Osteocyte (in vitro differentiated cells): ENCODE measurements around the gene GOSR2. TPM values are rescaled to one million over a fixed set of nuclear protein-coding genes. Genes with fewer than 3 reads are reported as not detected.

ENCODE experiments used
- DNase-seq: peaks from one replicate; pipeline ENCODE4 v3.0.0; 2021; ENCODE audit warnings: mixed read lengths; ENCODE audit not compliant: unreplicated experiment; ENCODE audit errors: extremely low spot score
- H3K27ac Mint-ChIP-seq: one replicate; pipeline ENCODE4 v1.8.0; 2021; ENCODE audit warnings: mild to moderate bottlenecking, mixed read lengths; ENCODE audit not compliant: unreplicated experiment
- H3K27me3 Mint-ChIP-seq: one replicate; pipeline ENCODE4 v1.8.0; 2021; ENCODE audit warnings: mixed read lengths; ENCODE audit not compliant: unreplicated experiment
- H3K36me3 Mint-ChIP-seq: one replicate; pipeline ENCODE4 v1.8.0; 2021; ENCODE audit warnings: mixed read lengths; ENCODE audit not compliant: unreplicated experiment
- H3K4me1 Mint-ChIP-seq: one replicate; pipeline ENCODE4 v1.8.0; 2021; ENCODE audit warnings: mixed read lengths; ENCODE audit not compliant: unreplicated experiment
- H3K4me3 Mint-ChIP-seq: one replicate; pipeline ENCODE4 v1.8.0; 2021; ENCODE audit warnings: mild to moderate bottlenecking, moderate library complexity, mixed read lengths; ENCODE audit not compliant: unreplicated experiment
- H3K9me3 Mint-ChIP-seq: one replicate; pipeline ENCODE4 v1.8.0; 2021; ENCODE audit warnings: mixed read lengths; ENCODE audit not compliant: unreplicated experiment
- CTCF ChIP-seq: fragments of 200-600 bp; sonication (generic); IDR thresholded peaks from 2 replicates; pipeline ENCODE4 v1.5.0; 2021; ENCODE audit warnings: antibody characterized with exemption, mild to moderate bottlenecking, moderate library complexity
- total RNA-seq: library from RNA; stranded (reverse); gene quantifications from 2 replicates; pipeline ENCODE4 v1.2.1, GENCODE V29; 2021

Gene GOSR2
- total RNA-seq, 1 donor from 2014 or later, result 63.7 TPM

GRCh38 chr17:46976626-46977270, 53.8 kb downstream of the GOSR2 start:
- Mint-ChIP-seq H3K4me3 (no peak overlapping the region), H3K9me3 (no peaks in the 10 kb centered on the region), H3K4me1 (peaks cover 10% of the 10 kb centered on the region), H3K27me3 (peaks cover 64% of the 10 kb centered on the region), H3K36me3 (no peaks in the 10 kb centered on the region), H3K27ac (no peak overlapping the region)
- TF ChIP-seq CTCF, result no peak
- DNase-seq, result no peak

- peak overlapping the region; percentile 76 for H3K4me3 Mint-ChIP-seq
Measured at GRCh38 chr17:46977348-46977747, 54.4 kb downstream of the GOSR2 start.

GRCh38 chr17:46977750-46978488, 55.0 kb downstream of the GOSR2 start:
- Mint-ChIP-seq H3K4me1 (peaks cover 10% of the 10 kb centered on the region), H3K27ac (no peak overlapping the region), H3K27me3 (peaks cover 66% of the 10 kb centered on the region), H3K9me3 (no peaks in the 10 kb centered on the region), H3K4me3 (peak overlapping the region; percentile 76), H3K36me3 (no peaks in the 10 kb centered on the region)
- DNase-seq, result no peak
- no peak for TF ChIP-seq CTCF

More at GRCh38 chr17:46977348-46977747, 54.4 kb downstream of the GOSR2 start:
- peaks cover 66% of the 10 kb centered on the region for H3K27me3 Mint-ChIP-seq
- H3K36me3 Mint-ChIP-seq, result no peaks in the 10 kb centered on the region
- no peaks in the 10 kb centered on the region for H3K9me3 Mint-ChIP-seq
- no peak for DNase-seq
- H3K4me1 Mint-ChIP-seq, result peaks cover 10% of the 10 kb centered on the region
- peak; percentile 39 for TF ChIP-seq CTCF
- no peak overlapping the region for H3K27ac Mint-ChIP-seq

GRCh38 chr17:46978489-46979146, 55.7 kb downstream of the GOSR2 start:
- TF ChIP-seq CTCF, result no peak
- H3K4me3 Mint-ChIP-seq, result peak overlapping the region; percentile 61
- no peak overlapping the region for H3K27ac Mint-ChIP-seq
- H3K36me3 Mint-ChIP-seq, result no peaks in the 10 kb centered on the region
- H3K9me3 Mint-ChIP-seq, result peaks cover under 1% of the 10 kb centered on the region
- peaks cover 59% of the 10 kb centered on the region for H3K27me3 Mint-ChIP-seq
- no peak for DNase-seq
- H3K4me1 Mint-ChIP-seq, result peaks cover 10% of the 10 kb centered on the region
